IMR-90 (cell line): ENCODE results near the gene PCED1A.

Source experiments
- RAD21 ChIP-seq: IDR thresholded peaks from 2 replicates; pipeline ENCODE4 v1.6.1; 2012; ENCODE audit warnings: low read length, improper control_type of control experiment
- RCOR1 ChIP-seq: IDR thresholded peaks from 2 replicates; pipeline ENCODE4 v1.6.1; 2012; ENCODE audit warnings: mild to moderate bottlenecking, low read length, improper control_type of control experiment; ENCODE audit not compliant: insufficient replicate concordance
- SMC3 ChIP-seq: fragments of 150-350 bp; IDR thresholded peaks from 2 replicates; pipeline ENCODE4 v1.6.1; 2016; ENCODE audit warnings: low read depth, mild to moderate bottlenecking, antibody characterized with exemption, low read length, moderate library complexity
- TF ChIP-seq, protein P1 (sequence below): conservative IDR thresholded peaks from 2 replicates; pipeline ENCODE4 v1.5.1; 2012; ENCODE audit warnings: mild to moderate bottlenecking, low read depth, low read length, improper control_type of control experiment

DNA sequence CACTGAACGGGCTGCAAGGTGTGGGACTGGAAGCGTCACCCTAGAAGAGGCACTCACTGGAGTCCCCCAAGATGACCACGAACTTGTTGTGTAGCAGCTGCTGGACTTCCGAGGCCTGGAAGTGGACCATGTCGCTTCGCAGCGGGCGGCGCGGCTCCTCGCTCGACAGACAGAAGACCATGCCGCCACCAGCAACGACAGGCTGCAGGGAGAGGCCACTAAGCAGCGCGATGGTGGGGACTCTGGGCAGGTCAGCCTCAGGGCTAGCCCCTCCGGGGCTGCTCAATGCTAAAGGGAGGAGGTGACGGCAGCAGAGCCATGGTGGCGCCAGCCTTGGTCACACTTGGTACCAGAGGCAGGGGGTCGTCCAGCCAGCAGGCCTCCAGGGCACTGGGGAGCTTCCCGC is 720 bp downstream of the PCED1A start:
- TF ChIP-seq RAD21: no peak
- TF ChIP-seq, protein P1, sequence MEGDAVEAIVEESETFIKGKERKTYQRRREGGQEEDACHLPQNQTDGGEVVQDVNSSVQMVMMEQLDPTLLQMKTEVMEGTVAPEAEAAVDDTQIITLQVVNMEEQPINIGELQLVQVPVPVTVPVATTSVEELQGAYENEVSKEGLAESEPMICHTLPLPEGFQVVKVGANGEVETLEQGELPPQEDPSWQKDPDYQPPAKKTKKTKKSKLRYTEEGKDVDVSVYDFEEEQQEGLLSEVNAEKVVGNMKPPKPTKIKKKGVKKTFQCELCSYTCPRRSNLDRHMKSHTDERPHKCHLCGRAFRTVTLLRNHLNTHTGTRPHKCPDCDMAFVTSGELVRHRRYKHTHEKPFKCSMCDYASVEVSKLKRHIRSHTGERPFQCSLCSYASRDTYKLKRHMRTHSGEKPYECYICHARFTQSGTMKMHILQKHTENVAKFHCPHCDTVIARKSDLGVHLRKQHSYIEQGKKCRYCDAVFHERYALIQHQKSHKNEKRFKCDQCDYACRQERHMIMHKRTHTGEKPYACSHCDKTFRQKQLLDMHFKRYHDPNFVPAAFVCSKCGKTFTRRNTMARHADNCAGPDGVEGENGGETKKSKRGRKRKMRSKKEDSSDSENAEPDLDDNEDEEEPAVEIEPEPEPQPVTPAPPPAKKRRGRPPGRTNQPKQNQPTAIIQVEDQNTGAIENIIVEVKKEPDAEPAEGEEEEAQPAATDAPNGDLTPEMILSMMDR: no peak
- TF ChIP-seq RCOR1: no peak
- TF ChIP-seq SMC3: no peak
